Activated naive CD4-positive, alpha-beta T cell treated with anti-CD3 and anti-CD28 coated beads for 36 hours (primary cell): ENCODE data around the gene TBC1D10A. TPM values are rescaled to one million over a fixed set of nuclear protein-coding genes. Genes with fewer than 3 reads are reported as not detected.

Experiments
- CTCF ChIA-PET: fragments of 350-600 bp; sonication (Branson Sonifier 250); formaldehyde crosslinking; loops from one replicate; lab custom pipeline; 2021; ENCODE audit warnings: antibody characterized with exemption; lab: Charles Lee
- DNase-seq: peaks from one replicate; pipeline ENCODE4 v3.0.0-alpha.2; 2020
- H3K27ac Mint-ChIP-seq: one replicate; pipeline ENCODE4 v1.8.0; 2021; ENCODE audit warnings: mild to moderate bottlenecking, mixed read lengths
- H3K27me3 Mint-ChIP-seq: one replicate; pipeline ENCODE4 v1.8.0; 2021; ENCODE audit warnings: low read depth, mixed read lengths
- H3K36me3 Mint-ChIP-seq: one replicate; pipeline ENCODE4 v1.8.0; 2021; ENCODE audit warnings: low read depth, mixed read lengths
- H3K4me1 Mint-ChIP-seq: one replicate; pipeline ENCODE4 v1.8.0; 2021; ENCODE audit warnings: low read depth, mixed read lengths
- H3K4me3 Mint-ChIP-seq: one replicate; pipeline ENCODE4 v1.8.0; 2021; ENCODE audit warnings: mild to moderate bottlenecking, moderate library complexity, mixed read lengths
- H3K9me3 Mint-ChIP-seq: one replicate; pipeline ENCODE4 v1.8.0; 2021; ENCODE audit warnings: mixed read lengths
- intact Hi-C: fragments of 100-400 bp; cut with micrococcal nuclease; formaldehyde crosslinking; loops from one replicate; pipeline ENCODE4 v1.15.1; 2023
- total RNA-seq, 2 experiments: library from RNA; stranded (reverse); gene quantifications; one replicate each; pipeline ENCODE4 v1.2.3, GENCODE V29; 2021

The TBC1D10A gene
- total RNA-seq, 2 experiments from 2014 or later: 19.4 to 21.4 TPM

GRCh38 chr22:30267382-30268302 lies 59.1 kb downstream of the TBC1D10A start:
- Mint-ChIP-seq H3K4me1 (peaks cover 36% of the 10 kb centered on the region), H3K4me3 (peak overlapping the region; percentile 99), H3K27ac (peak overlapping the region; percentile 98), H3K27me3 (no peaks in the 10 kb centered on the region), H3K9me3 (no peaks in the 10 kb centered on the region), H3K36me3 (peaks cover 55% of the 10 kb centered on the region)
- intact Hi-C loops: loop anchor here (1.0 to 10.0 kb wide), 5 partner anchors 8 to 663 kb away; partner anchors contain the start of genes LIF, NF2, PES1 and UQCR10
- CTCF ChIA-PET: interaction anchor here (0.6 to 2.6 kb wide), 6 partner anchors 10 to 329 kb away, joined by 3 to 14 read pairs (median 4); no protein-coding TSS in a partner anchor
- DNase-seq: peak; percentile 76

- Mint-ChIP-seq H3K36me3 (peaks cover 61% of the 10 kb centered on the region), H3K4me1 (peaks cover 42% of the 10 kb centered on the region)
Observed at GRCh38 chr22:30266445-30267381, 60.0 kb downstream of the TBC1D10A start, which contains the start of gene OSM. OSM (minus strand) TSS chr22:30266851; CDS start chr22:30266799, 52 bp downstream.

GRCh38 chr22:30265823-30266444 lies 60.8 kb downstream of the TBC1D10A start:
- CTCF ChIA-PET: interaction anchor here (0.6 to 3.4 kb wide), 2 partner anchors 21 to 38 kb away, joined by 4 to 74 read pairs; partner anchors contain the start of gene CASTOR1
- intact Hi-C loops: loop anchor here (5.0 to 10.0 kb wide), 3 partner anchors 326 to 661 kb away; partner anchors contain the start of genes NF2, PES1, UQCR10 and ZMAT5
- Mint-ChIP-seq H3K27me3 (no peaks in the 10 kb centered on the region), H3K4me3 (peak overlapping the region; percentile 99), H3K4me1 (peaks cover 42% of the 10 kb centered on the region), H3K9me3 (no peaks in the 10 kb centered on the region), H3K27ac (peak overlapping the region; percentile 98), H3K36me3 (peaks cover 61% of the 10 kb centered on the region)
- DNase-seq: peak; percentile 92

More at GRCh38 chr22:30266445-30267381, 60.0 kb downstream of the TBC1D10A start, which contains the start of gene OSM:
- Mint-ChIP-seq H3K4me3 (peak within 1 kb of the TSS; percentile 99), H3K9me3 (no peaks in the 10 kb centered on the region), H3K27me3 (no peaks in the 10 kb centered on the region), H3K27ac (peak within 1 kb of the TSS; percentile 98)
- DNase-seq: peak; percentile 86
- CTCF ChIA-PET: interaction anchor here (0.6 to 2.6 kb wide), 4 partner anchors 11 to 328 kb away, joined by 3 to 14 read pairs (median 4); no protein-coding TSS in a partner anchor
- intact Hi-C loops: loop anchor here (1.0 to 10.0 kb wide), 5 partner anchors 9 to 662 kb away; partner anchors contain the start of genes LIF, NF2, PES1 and UQCR10

- Mint-ChIP-seq H3K4me3 (peak overlapping the region; percentile 99), H3K27me3 (no peaks in the 10 kb centered on the region), H3K9me3 (no peaks in the 10 kb centered on the region), H3K27ac (peak overlapping the region; percentile 98), H3K36me3 (peaks cover 56% of the 10 kb centered on the region), H3K4me1 (peaks cover 42% of the 10 kb centered on the region)
- intact Hi-C loops: loop anchor here (5.0 to 10.0 kb wide), 3 partner anchors 327 to 660 kb away; partner anchors contain the start of genes NF2, PES1, UQCR10 and ZMAT5
- CTCF ChIA-PET: interaction anchor here (0.6 to 3.4 kb wide), 6 partner anchors 9 to 126 kb away, joined by 3 to 74 read pairs (median 3); partner anchors contain the start of gene CASTOR1
- no peak for DNase-seq
Observed at GRCh38 chr22:30265131-30265720, 61.5 kb downstream of the TBC1D10A start.

GRCh38 chr22:30263883-30264282 lies 62.9 kb downstream of the TBC1D10A start:
- Mint-ChIP-seq H3K27ac (no peak overlapping the region), H3K36me3 (peaks cover 45% of the 10 kb centered on the region), H3K9me3 (no peaks in the 10 kb centered on the region), H3K4me1 (peaks cover 42% of the 10 kb centered on the region), H3K27me3 (no peaks in the 10 kb centered on the region), H3K4me3 (no peak overlapping the region)
- no peak for DNase-seq
- CTCF ChIA-PET: interaction anchor here (0.6 to 3.4 kb wide), 12 partner anchors 8 to 188 kb away, joined by 3 to 74 read pairs (median 4); partner anchors contain the start of gene CASTOR1
- intact Hi-C loops: loop anchor here (1.0 to 10.0 kb wide), 3 partner anchors 23 to 659 kb away; partner anchors contain the start of genes NF2 and RNF215

- H3K27ac Mint-ChIP-seq: peak overlapping the region; percentile 43
- H3K36me3 Mint-ChIP-seq: peaks cover 38% of the 10 kb centered on the region
Observed at GRCh38 chr22:30262917-30263741, 63.6 kb downstream of the TBC1D10A start.

GRCh38 chr22:30262112-30262511 lies 64.6 kb downstream of the TBC1D10A start:
- H3K4me3 Mint-ChIP-seq: peak overlapping the region; percentile 34
- no peaks in the 10 kb centered on the region for H3K27me3 Mint-ChIP-seq
- intact Hi-C loops: loop anchor here (10.0 kb wide), 1 partner anchor 657 kb away; the partner anchor contains the start of gene NF2
- no peak for DNase-seq
- no peak overlapping the region for H3K27ac Mint-ChIP-seq
- H3K36me3 Mint-ChIP-seq: peaks cover 33% of the 10 kb centered on the region
- H3K9me3 Mint-ChIP-seq: no peaks in the 10 kb centered on the region
- CTCF ChIA-PET: interaction anchor here (0.6 to 2.9 kb wide), 8 partner anchors 15 to 156 kb away, joined by 3 to 12 read pairs (median 5); partner anchors contain the start of genes CCDC157 and SF3A1
- H3K4me1 Mint-ChIP-seq: peaks cover 36% of the 10 kb centered on the region

More at GRCh38 chr22:30262917-30263741, 63.6 kb downstream of the TBC1D10A start:
- CTCF ChIA-PET: interaction anchor here (0.6 to 3.4 kb wide), 24 partner anchors 7 to 189 kb away, joined by 3 to 74 read pairs (median 4); partner anchors contain the start of gene CASTOR1
- peaks cover 39% of the 10 kb centered on the region for H3K4me1 Mint-ChIP-seq
- DNase-seq: peak; percentile 87
- no peaks in the 10 kb centered on the region for H3K9me3 Mint-ChIP-seq
- H3K4me3 Mint-ChIP-seq: peak overlapping the region; percentile 65
- intact Hi-C loops: loop anchor here (1.0 to 10.0 kb wide), 3 partner anchors 24 to 658 kb away; partner anchors contain the start of genes NF2 and RNF215
- H3K27me3 Mint-ChIP-seq: no peaks in the 10 kb centered on the region

- H3K36me3 Mint-ChIP-seq: peaks cover 25% of the 10 kb centered on the region
- H3K4me3 Mint-ChIP-seq: no peak overlapping the region
- H3K27ac Mint-ChIP-seq: no peak overlapping the region
- H3K27me3 Mint-ChIP-seq: no peaks in the 10 kb centered on the region
- peaks cover 36% of the 10 kb centered on the region for H3K4me1 Mint-ChIP-seq
- DNase-seq: no peak
- intact Hi-C loops: loop anchor here (10.0 kb wide), 1 partner anchor 656 kb away; the partner anchor contains the start of gene NF2
- no peaks in the 10 kb centered on the region for H3K9me3 Mint-ChIP-seq
- CTCF ChIA-PET: interaction anchor here (1.0 to 2.9 kb wide), 6 partner anchors 11 to 155 kb away, joined by 3 to 12 read pairs (median 4); no protein-coding TSS in a partner anchor
Observed at GRCh38 chr22:30261134-30261533, 65.6 kb downstream of the TBC1D10A start.

GRCh38 chr22:30260682-30261081 lies 66.1 kb downstream of the TBC1D10A start:
- Mint-ChIP-seq H3K9me3 (no peaks in the 10 kb centered on the region), H3K27me3 (no peaks in the 10 kb centered on the region), H3K27ac (no peak overlapping the region), H3K4me1 (peaks cover 36% of the 10 kb centered on the region), H3K36me3 (peaks cover 22% of the 10 kb centered on the region), H3K4me3 (no peak overlapping the region)
- CTCF ChIA-PET: interaction anchor here (1.4 to 2.9 kb wide), 5 partner anchors 10 to 155 kb away, joined by 3 to 12 read pairs (median 5); no protein-coding TSS in a partner anchor
- no peak for DNase-seq
- intact Hi-C loops: loop anchor here (10.0 kb wide), 1 partner anchor 656 kb away; the partner anchor contains the start of gene NF2
